Heart right ventricle (tissue), 16 donors: Measurements from ENCODE around the gene SPATA33. TPM values are rescaled to one million over a fixed set of nuclear protein-coding genes. Genes with fewer than 3 reads are reported as not detected.

ENCODE experiments used
- ATAC-seq, 8 donors: fragments of 200-7000 bp; cut with Tn5 transposase; one replicate each; pipeline ENCODE4 v1.9.1; 2020; ENCODE audit warnings: mild to moderate bottlenecking in 8 of 8, moderate library complexity in 8 of 8, moderate number of reproducible peaks in 1 of 8
- DNase-seq, 2 donors: peaks; one replicate each; pipeline ENCODE4 v3.0.0-alpha.2; 2020
- H3K27ac ChIP-seq, 10 donors: fragments of 200-600 bp; sonication (generic) in 2 of 10; one replicate each; pipeline versions ENCODE4 v1.5.0 to v1.8.0; 2020 to 2022; ENCODE audit warnings: mild to moderate bottlenecking in 3 of 10
- H3K27me3 ChIP-seq, 7 donors: fragments of 200-600 bp; one replicate each; pipeline ENCODE4 v1.8.0; 2021 to 2022; ENCODE audit warnings: mild to moderate bottlenecking in 2 of 7
- H3K36me3 ChIP-seq, 9 donors: fragments of 200-600 bp; sonication (generic) in 1 of 9; one replicate each; pipeline versions ENCODE4 v1.5.0 to v1.8.0; 2020 to 2022; ENCODE audit warnings: mild to moderate bottlenecking in 2 of 9
- H3K4me1 ChIP-seq, 9 donors: fragments of 200-600 bp; sonication (generic) in 1 of 9; one replicate each; pipeline versions ENCODE4 v1.5.0 to v1.8.0; 2020 to 2022; ENCODE audit warnings: mild to moderate bottlenecking in 4 of 9
- H3K4me3 ChIP-seq, 10 donors: fragments of 200-600 bp; sonication (generic) in 2 of 10; one replicate each; pipeline versions ENCODE4 v1.5.0 to v1.8.0; 2020 to 2022; ENCODE audit warnings: mild to moderate bottlenecking in 7 of 10, moderate library complexity in 2 of 10
- H3K9me3 ChIP-seq, 11 donors: fragments of 200-600 bp in 10 of 11; sonication (generic) in 2 of 11; one replicate each; pipeline versions ENCODE4 v1.5.0 to v1.8.0; 2013 to 2022; ENCODE audit warnings: mild to moderate bottlenecking in 2 of 11, control low read depth in 1 of 11, moderate library complexity in 1 of 11
- WGBS, 2 donors: extraction: QIAGEN DNeasy Blood & Tissue Kit; methylation state at CpG; one replicate each; pipeline ENCODE4 v1.1.7; 2013; ENCODE audit warnings: inconsistent platforms in 1 of 2; 5-methylcytosine and 5-hydroxymethylcytosine counted together
- intact Hi-C, 10 donors: fragments of 100-400 bp; cut with DNase I; formaldehyde crosslinking; loops; one replicate each; pipeline versions ENCODE4 v1.11.1 to v1.14.2; 2022
- polyA plus RNA-seq, 2 donors: library from polyadenylated mRNA; stranded (reverse); fragments of 200-250 nt; gene quantifications; one replicate each; pipeline ENCODE4 v1.2.3, GENCODE V29; 2013
- total RNA-seq, 10 donors: library from RNA; stranded (reverse); fragmentation: NEBNext Ultra II Directional in 3 of 10; extraction: Animal tissue kit (Norgen Biotek cat#: 25700) in 3 of 10; gene quantifications; one replicate each; pipeline versions ENCODE4 v1.2.1 to v1.2.4, GENCODE V29; 2021 to 2023
- TF ChIP-seq, protein P1 (sequence below), 9 donors: fragments of 200-600 bp; sonication (generic) in 2 of 9; IDR thresholded peaks; one replicate each; pipeline versions ENCODE4 v1.5.0 to v1.8.0; 2021 to 2022; ENCODE audit warnings: antibody characterized with exemption in 9 of 9, mild to moderate bottlenecking in 5 of 9, moderate library complexity in 1 of 9
- donor health status: Arrhythmogenic right ventricular cardiomyopathy.
- donor health status: ischemic (EF 13 %, LVEDD 7.1; RV severe dilation, severe dysfunction).
- donor health status: healthy with polysubstance abuse.
- donor health status: DM: no; HTN: yes; CAD: no.
- donor health status: DM: no; HTN: no; CAD: no.
- donor health status: ischemic (EF 25% LVEDD 6.9; RV normal size, moderate dysfunction).
- donor health status: ischemic (EF 25% LVEDD 5.7; RV mildly dilated, moderate dysfunction).
- donor health status: healthy.
- donor health status: DM: yes; HTN: yes; CAD: no.
- donor health status: Ischemic cardiomyopathy.
- donor health status: ischemic (EF 35%, LVEDD 5.7; RV mildly dilated, moderate dysfunction).
- donor health status: nonischemic (EF 11% LVEDD 7.7; RV severe dilation, severe dysfunction).
- donor health status: DM: yes; HTN: yes; CAD: no.
- donor health status: PGD.
- donor health status: ischemic (EF 29% LVEDD 5.4; RV normal size, mild dysfunction).
- donor health status: nonischemic (EF 23%, LVEDD 6.1; RV moderate dilation, normal function).

The SPATA33 gene
- total and polyA plus RNA-seq, 12 donors: 0.76 to 4.6 (median 2.6) TPM

DNA sequence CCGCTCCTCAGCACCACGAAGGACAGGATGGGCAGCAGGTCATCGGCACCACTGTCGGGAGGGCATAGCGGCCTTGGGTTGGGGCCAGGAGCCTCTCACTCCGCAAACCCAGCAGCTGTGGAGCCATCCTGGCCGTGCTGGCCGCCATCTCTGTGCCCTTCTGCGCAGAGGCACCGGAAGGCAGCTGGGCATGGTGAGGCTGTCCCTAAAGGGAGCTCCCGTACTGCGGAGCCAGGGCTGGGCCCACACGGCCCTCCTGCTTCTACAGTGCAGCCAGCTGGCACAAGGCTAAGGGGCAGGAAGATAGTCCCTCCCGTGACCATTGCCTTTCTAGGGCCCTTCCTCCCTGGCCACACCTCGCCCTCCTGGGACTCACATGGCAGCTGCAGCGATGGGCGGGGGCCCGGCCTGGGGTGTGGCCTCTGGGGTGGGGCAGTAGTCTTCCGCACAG lies 50.9 kb downstream of the SPATA33 start:
- no peak overlapping the region for H3K27ac ChIP-seq
- peaks cover 0 to 20% (median 0%) of the 10 kb centered on the region in 9 donors for H3K36me3 ChIP-seq
- intact Hi-C loops: loop anchor here in 7 of 10 donors (5.0 to 10.0 kb wide), 4 partner anchors 76 to 154 kb away; no protein-coding TSS in a partner anchor
- ATAC-seq (peak in 4 of 8 donors; percentile 1 to 56 (median 12)), DNase-seq (no peak)
- H3K9me3 ChIP-seq: no peaks in the 10 kb centered on the region
- H3K4me3 ChIP-seq: no peak overlapping the region
- WGBS, 2 donors: 81 to 83% methylated on average over 19 of the region's 19 CpGs
- peaks cover 0 to 20% (median 11%) of the 10 kb centered on the region in 9 donors for H3K4me1 ChIP-seq
- H3K27me3 ChIP-seq: peaks cover 0 to 12% (median 6%) of the 10 kb centered on the region in 7 donors
- TF ChIP-seq, protein P1, sequence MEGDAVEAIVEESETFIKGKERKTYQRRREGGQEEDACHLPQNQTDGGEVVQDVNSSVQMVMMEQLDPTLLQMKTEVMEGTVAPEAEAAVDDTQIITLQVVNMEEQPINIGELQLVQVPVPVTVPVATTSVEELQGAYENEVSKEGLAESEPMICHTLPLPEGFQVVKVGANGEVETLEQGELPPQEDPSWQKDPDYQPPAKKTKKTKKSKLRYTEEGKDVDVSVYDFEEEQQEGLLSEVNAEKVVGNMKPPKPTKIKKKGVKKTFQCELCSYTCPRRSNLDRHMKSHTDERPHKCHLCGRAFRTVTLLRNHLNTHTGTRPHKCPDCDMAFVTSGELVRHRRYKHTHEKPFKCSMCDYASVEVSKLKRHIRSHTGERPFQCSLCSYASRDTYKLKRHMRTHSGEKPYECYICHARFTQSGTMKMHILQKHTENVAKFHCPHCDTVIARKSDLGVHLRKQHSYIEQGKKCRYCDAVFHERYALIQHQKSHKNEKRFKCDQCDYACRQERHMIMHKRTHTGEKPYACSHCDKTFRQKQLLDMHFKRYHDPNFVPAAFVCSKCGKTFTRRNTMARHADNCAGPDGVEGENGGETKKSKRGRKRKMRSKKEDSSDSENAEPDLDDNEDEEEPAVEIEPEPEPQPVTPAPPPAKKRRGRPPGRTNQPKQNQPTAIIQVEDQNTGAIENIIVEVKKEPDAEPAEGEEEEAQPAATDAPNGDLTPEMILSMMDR (IDR thresholded peaks at IDR 0.05): no peak

DNA sequence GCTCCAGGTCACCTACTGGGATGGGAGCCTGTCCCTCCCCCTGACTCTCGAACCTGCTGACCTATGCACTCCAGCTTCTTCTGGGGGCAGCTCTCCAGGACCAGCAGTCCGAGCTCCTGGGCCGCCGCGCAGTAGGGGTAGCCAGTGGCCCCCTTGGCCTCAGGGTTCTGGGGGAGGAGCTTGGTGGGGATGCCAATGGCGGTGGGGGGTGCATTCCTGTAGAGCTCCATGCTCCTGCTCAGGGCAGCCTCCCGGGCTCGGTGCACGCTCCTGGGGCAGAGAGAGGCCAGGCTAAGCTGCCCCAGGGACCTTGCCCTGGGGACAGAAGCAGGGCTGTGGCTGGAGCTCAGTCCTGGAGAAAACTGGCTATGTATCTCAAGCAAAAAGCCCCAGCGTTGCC lies 51.5 kb downstream of the SPATA33 start:
- Histone ChIP-seq H3K27ac (no peak overlapping the region), H3K4me1 (peaks cover 0 to 20% (median 11%) of the 10 kb centered on the region in 9 donors), H3K27me3 (peaks cover 0 to 12% (median 7%) of the 10 kb centered on the region in 7 donors), H3K36me3 (peaks cover 0 to 20% (median 0%) of the 10 kb centered on the region in 9 donors), H3K4me3 (no peak overlapping the region), H3K9me3 (no peaks in the 10 kb centered on the region)
- intact Hi-C loops: loop anchor here in 7 of 10 donors (5.0 to 10.0 kb wide), 4 partner anchors 76 to 153 kb away; no protein-coding TSS in a partner anchor
- WGBS, 2 donors: 87% methylated on average over 10 of the region's 10 CpGs
- TF ChIP-seq, protein P1 (IDR thresholded peaks at IDR 0.05): no peak
- no peak for ATAC-seq
- no peak for DNase-seq

DNA sequence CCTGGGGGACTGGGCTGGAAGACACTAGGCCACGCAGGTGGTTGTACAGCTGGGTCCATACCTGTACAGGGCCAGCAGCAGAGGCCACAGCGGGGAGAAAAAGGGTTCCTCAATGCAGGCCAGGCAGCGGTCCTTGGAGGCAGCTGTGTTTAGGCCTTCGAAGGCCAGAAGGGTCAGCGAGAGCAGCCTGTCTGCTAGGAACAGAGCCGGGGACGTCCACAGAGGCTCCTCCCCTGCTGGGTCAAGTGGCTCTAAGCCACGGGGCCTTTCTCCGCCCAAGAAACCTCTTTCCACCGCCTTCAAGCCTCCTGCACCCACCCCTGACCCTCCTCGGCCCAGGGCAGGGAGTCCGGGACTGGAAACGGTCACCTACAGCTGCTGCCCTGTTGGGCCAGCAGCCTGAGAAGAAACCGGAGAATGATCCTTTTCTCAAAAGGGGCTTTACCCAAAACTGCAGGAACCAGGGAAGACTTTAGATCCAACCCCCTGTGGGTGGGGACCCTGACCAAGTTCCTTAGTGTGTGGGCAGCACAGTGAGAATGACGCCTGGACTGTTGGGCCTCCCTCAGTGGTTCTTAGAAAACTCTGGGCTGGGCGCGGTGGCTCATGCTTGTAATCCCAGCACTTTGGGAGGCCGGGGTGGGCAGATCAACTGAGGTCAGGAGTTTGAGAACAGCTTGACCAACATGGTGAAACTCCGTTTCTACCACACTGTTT lies 52.2 kb downstream of the SPATA33 start:
- ATAC-seq (no peak), DNase-seq (no peak)
- TF ChIP-seq, protein P1 (IDR thresholded peaks at IDR 0.05): no peak
- WGBS, 2 donors: 87 to 89% methylated on average over 19 of the region's 19 CpGs
- intact Hi-C loops: loop anchor here in 7 of 10 donors (5.0 to 10.0 kb wide), 4 partner anchors 75 to 152 kb away; no protein-coding TSS in a partner anchor
- H3K4me1 ChIP-seq: peaks cover 0 to 20% (median 11%) of the 10 kb centered on the region in 9 donors
- H3K9me3 ChIP-seq: no peaks in the 10 kb centered on the region
- peaks cover 0 to 20% (median 0%) of the 10 kb centered on the region in 9 donors for H3K36me3 ChIP-seq
- no peak overlapping the region for H3K27ac ChIP-seq
- H3K27me3 ChIP-seq: peaks cover 0 to 12% (median 7%) of the 10 kb centered on the region in 7 donors
- no peak overlapping the region for H3K4me3 ChIP-seq

DNA sequence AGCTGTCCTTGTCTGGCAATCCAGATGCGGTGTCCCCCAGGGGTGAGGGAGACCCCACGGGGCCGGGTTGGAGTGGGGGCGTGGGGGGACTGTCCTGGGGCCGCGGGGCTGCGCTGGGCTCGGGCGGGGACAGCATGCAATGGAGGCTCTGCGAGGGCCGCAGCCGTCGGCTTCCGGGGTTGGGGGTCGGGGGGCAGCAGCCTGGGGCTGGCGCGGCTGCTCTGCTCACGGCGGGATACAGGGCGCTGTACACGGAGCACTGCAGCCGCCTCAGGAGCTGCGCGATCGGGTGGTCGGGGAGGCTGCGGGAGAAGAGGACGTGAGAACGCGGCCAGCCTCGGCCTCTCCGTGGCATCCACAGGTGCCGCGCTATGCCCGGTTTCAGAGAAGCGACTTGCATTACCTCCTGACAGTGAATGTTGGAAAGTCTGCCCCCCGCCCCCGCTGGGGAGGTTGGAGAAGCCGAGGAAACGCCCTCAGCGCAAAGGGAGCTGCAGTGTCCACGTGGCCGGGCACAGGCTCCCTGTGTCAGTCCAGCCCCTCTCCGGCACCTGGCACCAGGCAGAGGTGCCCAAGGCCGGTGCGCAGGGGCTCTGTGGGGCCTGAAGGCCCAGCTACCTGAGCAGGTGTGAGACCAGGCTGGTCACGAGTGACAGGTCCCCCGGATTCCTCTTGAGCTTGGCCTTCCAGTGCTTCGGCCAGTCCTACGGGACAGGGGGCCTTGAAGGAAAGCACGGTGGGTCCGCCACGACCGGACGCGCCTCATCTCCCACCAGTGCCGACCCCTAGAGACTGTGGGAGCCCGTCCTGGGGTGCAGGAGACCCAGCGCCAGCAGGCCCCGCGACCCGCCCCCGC lies 53.3 kb downstream of the SPATA33 start:
- peaks cover 0 to 16% (median 10%) of the 10 kb centered on the region in 9 donors for H3K4me1 ChIP-seq
- no peak for DNase-seq
- H3K9me3 ChIP-seq: no peaks in the 10 kb centered on the region
- H3K36me3 ChIP-seq: peaks cover 0 to 20% (median 0%) of the 10 kb centered on the region in 9 donors
- ATAC-seq: peak in 2 of 8 donors; percentile 5 to 11
- intact Hi-C loops: no loop called here
- H3K27me3 ChIP-seq: peaks cover 0 to 12% (median 7%) of the 10 kb centered on the region in 7 donors
- H3K4me3 ChIP-seq: no peak overlapping the region
- 76 to 78% methylated on average over 62 to 63 of the region's 63 CpGs for WGBS, 2 donors
- no peak overlapping the region for H3K27ac ChIP-seq
- TF ChIP-seq, protein P1 (IDR thresholded peaks at IDR 0.05): no peak
